ENCODE measurements around the gene ACTL6B.

ACTL6B gene

DNA sequence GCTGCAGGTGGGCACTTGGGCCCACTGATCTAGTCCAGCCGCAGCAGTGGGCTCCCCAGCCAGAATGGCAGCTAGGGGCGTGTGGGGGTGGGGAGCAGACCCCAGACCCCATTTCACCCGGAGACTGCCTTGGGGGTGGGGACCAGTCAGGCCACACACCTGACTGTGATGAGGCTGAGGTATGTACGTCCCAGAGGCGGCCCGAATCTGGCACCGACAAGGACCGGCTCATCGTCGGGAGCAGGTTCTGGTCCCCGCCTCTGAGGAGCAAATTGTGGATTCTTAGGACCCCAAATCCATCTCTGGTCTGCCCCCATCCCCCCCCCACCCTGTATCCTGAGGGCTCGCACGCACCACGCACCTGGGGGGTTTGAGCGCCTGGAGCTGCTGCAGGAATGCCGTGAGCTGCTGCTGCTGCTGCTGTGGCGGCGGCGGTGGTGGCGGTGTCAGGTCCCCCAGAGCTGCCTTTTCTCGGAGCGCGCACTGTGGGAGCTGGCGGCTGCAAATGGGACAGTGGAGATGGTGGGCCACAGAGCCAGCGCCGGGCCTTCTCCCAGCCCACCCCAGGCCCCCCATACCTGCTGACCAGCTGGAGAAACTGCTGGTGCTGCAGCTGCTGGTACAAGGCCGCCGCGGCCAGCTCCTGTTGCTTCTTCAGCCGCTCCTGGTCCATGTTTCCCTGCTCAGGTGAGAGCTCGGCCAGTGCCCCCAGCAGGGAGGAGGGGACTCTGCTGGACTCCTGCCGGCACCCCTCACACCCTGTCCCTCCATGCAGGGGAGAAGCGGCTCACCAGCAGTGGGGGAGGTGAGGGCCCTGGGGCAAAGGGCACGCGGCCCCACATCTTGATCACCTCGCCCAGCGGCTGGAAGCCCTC is 27.6 kb upstream of the ACTL6B start:
- no peak for DNase-seq

DNA sequence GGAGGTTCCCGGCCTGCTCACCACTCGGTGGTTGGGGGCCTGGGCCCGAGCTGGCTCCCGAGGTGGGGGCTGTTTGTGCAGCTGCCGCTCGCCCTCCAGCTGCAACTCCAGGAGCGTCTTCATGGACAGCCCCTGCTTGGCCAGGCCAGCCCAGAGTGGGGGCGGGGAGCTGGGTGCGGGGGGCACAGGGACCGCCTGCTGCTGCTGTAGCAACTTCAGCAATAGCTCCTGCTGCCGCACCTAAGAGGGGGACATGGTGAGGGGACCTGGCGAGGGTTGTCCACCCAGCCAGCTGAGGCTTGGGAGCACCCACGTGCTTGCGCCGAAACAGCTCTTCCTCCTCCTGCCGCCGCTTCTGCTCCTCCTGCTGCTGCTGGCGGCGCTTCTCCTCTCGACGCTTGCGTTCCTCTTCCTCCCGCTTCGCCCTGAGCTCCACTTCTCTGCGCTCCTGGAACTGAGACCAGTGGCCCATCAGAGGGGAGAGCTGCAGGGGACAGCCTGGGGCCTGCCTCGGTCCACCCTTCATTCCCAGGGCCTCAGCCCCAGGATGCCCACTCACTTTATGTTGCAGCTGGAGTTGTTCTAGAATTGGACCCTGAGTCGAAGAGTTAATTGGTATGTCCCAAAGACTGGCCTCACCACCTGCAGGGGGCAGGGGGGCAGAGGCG is 26.9 kb upstream of the ACTL6B start:
- no peak for DNase-seq

DNA sequence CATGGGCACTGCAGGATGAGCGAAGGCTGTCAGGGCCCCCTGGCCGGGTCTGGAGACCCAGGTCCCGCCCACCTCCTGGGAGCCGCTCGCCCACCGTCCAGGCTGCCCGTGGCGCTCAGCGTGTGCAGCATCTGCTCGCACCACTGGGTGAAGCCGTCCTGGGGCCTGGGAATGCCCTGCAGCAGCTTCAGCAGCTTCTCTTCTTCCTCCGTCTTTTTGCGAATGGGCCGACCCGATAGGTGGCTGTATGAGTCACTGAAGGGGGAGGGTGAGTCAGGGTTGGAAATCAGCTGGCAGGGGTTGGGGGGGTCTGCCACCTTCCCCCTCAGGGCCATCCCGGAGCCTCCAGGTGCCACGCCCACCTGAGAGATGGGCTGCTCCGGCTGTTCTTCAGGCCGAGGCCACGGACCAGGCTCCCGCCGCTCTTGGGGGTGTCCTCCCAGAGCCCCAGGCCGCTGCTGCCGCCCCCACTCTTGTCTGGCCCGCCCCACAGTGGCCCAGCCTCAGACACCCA is 26.0 kb upstream of the ACTL6B start:
- no peak for DNase-seq

DNA sequence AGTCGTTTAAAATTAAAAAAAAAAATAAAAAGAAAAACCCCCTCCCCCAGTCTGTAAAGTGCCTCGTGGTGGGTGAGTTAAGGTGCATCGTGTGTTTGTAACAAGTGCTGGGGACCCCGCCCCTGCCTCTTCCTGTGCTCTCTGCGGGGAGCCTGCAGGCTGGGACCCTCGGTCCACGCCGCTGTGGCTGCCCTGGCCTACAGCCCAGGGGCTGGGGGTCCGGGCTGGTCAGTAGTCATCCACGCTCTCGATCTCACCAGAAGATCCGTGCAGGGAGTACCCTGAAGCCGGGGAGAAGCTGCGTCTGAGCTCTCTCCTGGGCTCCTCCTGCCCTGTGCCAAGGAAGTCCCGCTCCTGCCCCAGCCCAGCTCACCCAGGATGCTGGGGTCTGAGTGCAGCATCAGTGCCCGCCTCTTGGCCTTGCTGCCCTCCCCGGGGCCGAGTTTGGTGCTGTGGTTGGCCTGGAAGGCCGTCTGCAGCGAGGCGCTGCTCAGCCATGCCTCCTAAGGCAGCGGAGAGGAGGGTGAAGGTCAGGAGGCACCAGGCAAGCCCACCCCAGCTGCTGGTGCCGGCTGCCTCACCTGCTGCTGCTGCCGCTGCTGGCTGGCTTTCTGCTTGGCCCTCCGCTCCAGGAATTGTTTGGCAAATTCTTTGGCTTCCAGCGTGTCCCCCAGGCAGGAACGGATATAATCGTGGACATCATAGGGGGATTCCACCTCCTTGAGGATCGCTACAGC is 25.4 kb upstream of the ACTL6B start:
- DNase-seq = no peak

- DNase-seq = no peak
Observed at GRCh38 chr7:100680576-100681271, 24.5 kb upstream of the ACTL6B start.

DNA sequence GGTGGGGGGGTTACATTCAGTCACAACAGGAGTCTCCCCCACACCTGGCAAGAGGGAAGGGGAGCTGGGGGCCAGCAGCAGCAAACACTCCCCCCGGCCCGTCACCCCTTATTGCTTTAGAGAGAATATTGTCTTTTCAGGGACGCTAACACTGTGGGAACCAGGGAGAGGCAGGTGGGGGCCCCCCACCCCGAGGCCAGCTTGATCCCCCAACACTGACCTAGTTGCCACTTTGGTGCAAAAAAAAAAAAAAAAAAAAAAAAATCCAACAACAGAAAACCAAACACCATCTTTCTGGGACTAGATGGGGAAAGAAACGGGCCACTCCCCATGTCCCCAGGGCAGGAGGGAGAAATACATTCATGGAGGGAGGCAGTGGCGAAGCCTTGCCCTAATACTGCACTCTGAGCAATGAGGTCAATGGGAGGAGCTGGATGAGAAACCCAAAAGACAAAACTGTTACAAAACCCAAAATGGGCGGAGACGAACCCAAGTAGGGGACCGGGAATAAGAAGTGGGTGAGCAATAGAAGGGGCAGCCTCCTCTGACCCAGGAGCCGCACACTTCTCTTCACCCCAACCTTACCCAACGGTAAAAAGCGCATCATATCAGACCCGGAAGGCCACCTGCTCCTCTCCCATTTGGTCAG is 23.8 kb upstream of the ACTL6B start:
- no peak for DNase-seq

DNA sequence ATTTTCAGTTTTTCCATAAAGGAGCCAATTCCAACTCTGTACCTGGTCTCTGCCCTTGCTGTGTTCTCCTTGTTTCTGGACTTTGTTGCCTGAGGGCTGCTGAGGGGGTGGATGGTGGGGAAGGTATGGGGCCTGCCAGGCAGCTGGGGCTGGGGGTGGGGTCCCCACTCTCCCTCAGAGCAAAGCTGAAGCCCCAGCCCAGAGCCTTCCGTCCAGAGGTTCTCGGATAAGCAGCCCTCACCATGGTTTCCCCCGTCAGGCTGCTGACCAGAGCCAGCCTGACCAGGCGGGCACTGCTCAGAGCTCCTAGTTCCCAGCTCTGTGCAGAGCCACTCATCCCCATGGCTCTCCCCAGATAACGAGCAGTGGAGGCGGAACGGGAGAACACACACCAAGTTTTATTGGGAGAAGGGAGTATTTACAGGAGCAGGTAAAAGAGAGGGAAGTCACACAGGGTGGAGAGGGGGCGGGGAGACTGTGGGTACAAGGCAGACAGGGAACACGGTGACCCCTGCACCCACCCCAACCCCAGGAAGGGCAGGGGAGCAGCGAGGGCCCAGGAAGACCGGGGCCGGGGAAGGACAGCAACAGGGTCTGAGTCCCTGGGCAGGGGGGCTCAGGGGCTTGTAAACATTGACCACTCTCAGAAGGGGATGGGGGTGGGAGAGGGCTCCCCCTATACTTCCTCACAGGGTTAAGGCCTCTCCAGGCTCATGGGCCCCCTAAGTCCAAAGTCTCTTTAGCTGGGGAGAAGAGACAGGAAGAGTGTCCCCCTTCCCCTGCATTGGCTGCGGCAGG is 23.1 kb upstream of the ACTL6B start:
- no peak for DNase-seq

DNA sequence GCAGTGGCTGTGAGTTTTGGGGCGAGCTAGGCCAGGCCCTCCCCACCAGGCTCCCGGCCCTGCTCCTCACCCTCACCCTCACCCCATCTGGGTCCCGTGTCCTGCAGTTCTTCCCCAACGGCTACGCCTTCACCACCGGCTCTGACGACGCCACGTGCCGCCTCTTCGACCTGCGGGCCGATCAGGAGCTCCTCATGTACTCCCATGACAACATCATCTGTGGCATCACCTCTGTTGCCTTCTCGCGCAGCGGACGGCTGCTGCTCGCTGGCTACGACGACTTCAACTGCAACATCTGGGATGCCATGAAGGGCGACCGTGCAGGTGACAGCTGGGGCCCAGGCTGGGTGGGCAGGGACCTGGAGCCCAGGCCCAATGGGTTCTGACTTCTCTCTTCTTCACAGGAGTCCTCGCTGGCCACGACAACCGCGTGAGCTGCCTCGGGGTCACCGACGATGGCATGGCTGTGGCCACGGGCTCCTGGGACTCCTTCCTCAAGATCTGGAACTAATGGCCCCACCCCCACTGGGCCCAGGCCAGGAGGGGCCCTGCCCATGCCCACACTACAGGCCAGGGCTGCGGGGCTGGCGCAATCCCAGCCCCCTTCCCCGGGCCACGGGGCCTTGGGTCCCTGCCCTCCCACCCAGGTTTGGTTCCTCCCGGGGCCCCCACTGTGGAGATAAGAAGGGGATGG is 22.2 kb upstream of the ACTL6B start:
- no peak for DNase-seq

GRCh38 chr7:100677308-100678267 is 21.3 kb upstream of the ACTL6B start:
- DNase-seq = no peak

- no peak for DNase-seq
Observed at GRCh38 chr7:100676501-100677306, 20.5 kb upstream of the ACTL6B start.

- peak; percentile 79 for DNase-seq
Observed at GRCh38 chr7:100675581-100676350, 19.5 kb upstream of the ACTL6B start.

GRCh38 chr7:100675105-100675451 is 18.8 kb upstream of the ACTL6B start:
- no peak for DNase-seq

DNA sequence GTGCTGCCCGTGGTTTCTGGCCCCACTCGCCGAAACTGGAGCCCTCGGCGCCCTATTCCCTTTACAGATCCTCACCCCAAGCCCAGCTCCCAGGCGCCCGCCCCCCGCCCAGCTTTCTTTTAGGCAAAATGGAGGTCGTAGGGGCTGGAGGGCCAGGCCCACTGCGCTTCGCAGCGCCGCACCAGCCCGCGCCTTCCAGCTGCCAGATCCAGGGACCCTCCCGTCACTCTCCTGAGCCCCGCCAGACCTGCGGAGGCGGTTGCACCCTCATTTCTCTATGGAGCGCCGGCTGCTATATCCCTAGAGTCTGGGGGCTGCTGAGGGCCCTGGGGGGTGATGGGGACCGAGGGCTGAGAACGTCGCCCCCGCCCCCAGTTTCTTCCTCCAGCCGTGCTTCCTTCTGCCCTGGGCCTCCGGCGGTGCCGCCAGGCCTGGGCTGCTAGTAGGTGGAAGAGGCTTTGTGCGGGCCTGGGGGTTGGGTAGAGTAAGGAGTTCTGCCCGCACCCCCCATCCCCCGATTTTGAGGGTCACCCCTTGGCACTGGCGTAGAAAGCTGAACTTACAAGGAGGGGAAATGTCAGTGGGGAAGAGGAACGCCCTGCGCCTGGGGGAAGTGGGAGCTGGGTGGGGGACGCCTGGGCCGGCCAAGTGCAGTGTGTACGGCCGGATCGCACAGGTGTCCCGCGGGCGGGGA is 18.3 kb upstream of the ACTL6B start:
- no peak for DNase-seq

DNA sequence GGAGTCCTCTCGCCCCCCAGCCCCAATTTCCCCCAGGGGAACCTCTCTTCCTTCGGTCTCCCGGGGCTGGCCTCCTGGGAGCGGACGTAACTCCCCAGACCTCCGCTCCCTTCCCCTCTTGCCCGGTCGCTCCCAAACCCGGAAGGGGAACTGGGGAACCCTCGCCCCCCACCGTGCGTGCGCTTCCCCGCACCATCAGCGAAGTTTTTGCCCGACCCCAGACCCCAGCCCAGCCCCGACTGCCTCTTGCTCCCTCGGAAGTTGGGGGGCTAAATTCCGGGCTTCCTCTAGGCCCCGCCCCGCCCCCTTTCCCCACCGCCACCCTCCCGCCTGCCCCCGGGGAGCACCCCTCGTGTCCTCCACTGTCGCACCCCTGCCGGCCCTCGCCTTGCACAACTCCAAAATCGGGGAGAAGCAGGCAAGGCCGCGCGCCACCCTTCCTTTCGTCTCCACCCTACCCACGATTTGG is 17.7 kb upstream of the ACTL6B start:
- no peak for DNase-seq

GRCh38 chr7:100673302-100673941 is 17.2 kb upstream of the ACTL6B start, which contains the start of gene GNB2:
TSS of gene GNB2 (plus strand) at chr7:100673740. CDS start at chr7:100676266, 2,526 bp downstream.
- DNase-seq = peak; percentile 94
